BLaER1 (cell line): ENCODE measurements around the gene TMCO5A.

Experiments
- H3K27ac ChIP-seq: shearing (Covaris generic); formaldehyde crosslinking; 2 replicates; pipeline ENCODE4 v1.8.1; 2022
- H3K27me3 ChIP-seq: shearing (Covaris generic); formaldehyde crosslinking; 2 replicates; pipeline ENCODE4 v1.8.1; 2022
- H3K36me3 ChIP-seq: shearing (Covaris generic); formaldehyde crosslinking; 2 replicates; pipeline ENCODE4 v1.8.1; 2022
- H3K4me1 ChIP-seq: shearing (Covaris generic); formaldehyde crosslinking; 2 replicates; pipeline ENCODE4 v1.8.1; 2022
- H3K4me2 ChIP-seq: shearing (Covaris generic); formaldehyde crosslinking; 2 replicates; pipeline ENCODE4 v1.8.1; 2022
- H3K4me3 ChIP-seq: shearing (Covaris generic); formaldehyde crosslinking; 2 replicates; pipeline ENCODE4 v1.8.1; 2022
- H3K9ac ChIP-seq: shearing (Covaris generic); formaldehyde crosslinking; 2 replicates; pipeline ENCODE4 v1.8.1; 2022
- H3K9me3 ChIP-seq: shearing (Covaris generic); formaldehyde crosslinking; 2 replicates; pipeline ENCODE4 v1.8.1; 2022
- H4K20me1 ChIP-seq: shearing (Covaris generic); formaldehyde crosslinking; 2 replicates; pipeline ENCODE4 v1.8.1; 2022
- Cebpa-rat ChIP-seq: shearing (Covaris generic); IDR thresholded peaks from 2 replicates; pipeline ENCODE4 v1.8.1; 2022

TMCO5A gene

DNA sequence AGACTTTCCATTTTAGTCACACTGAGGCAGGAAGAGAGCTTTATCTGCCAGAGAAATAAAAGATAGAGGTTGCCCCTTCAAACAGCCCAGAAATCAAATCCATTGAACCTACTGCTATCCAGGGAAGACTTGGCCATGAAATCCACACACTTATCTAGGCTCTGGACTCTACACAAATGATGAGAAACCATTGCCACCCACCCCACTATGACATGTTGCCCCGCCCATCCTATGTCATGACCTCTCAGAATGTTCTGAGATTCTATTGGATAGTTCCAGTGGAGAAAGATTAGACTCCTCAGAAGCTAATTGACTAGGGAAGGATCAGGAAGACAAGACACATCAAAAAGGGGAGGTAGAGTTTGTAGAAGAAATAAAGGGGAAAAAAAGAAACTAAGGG is at the start of gene TMCO5A:
Gene TMCO5A, plus strand, starts transcription at position 301 of the 400 bp plus-strand sequence. CDS start 1,684 bp downstream, outside the sequence.
- H3K27me3 ChIP-seq, result no peaks in the 10 kb centered on the region
- no peaks in the 10 kb centered on the region for H4K20me1 ChIP-seq
- no peaks in the 10 kb centered on the region; the same call in 1 of the 2 replicates for H3K4me1 ChIP-seq
- no peak within 1 kb of the TSS for H3K27ac ChIP-seq
- no peak for TF ChIP-seq Cebpa-rat
- H3K4me2 ChIP-seq, result no peak within 1 kb of the TSS
- no peaks in the 10 kb centered on the region for H3K36me3 ChIP-seq
- no peaks in the 10 kb centered on the region for H3K9me3 ChIP-seq
- H3K9ac ChIP-seq, result no peak within 1 kb of the TSS
- no peak within 1 kb of the TSS for H3K4me3 ChIP-seq

DNA sequence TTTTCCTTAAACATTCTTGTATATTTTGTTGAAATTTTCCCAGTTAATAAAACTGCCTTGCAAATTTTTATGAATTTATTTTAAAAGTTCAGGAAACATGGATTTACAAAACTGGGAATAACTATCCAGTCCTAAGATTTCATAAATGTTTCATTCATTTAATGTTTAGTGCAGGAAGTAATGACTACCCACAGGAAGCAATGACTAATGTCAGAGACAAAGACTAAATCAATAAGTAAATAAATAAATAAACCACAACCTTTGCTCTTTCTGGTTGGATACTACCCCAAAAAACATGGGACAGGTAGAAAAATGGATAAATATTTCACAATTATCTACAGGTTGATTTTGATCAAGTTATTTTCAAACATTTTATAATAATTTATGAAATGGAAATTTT is 48.8 kb upstream of the TMCO5A start:
- no peak overlapping the region for H3K4me2 ChIP-seq
- H3K4me1 ChIP-seq, result no peaks in the 10 kb centered on the region
- no peaks in the 10 kb centered on the region for H3K36me3 ChIP-seq
- H4K20me1 ChIP-seq, result no peaks in the 10 kb centered on the region
- H3K9ac ChIP-seq, result no peak overlapping the region
- no peaks in the 10 kb centered on the region for H3K27me3 ChIP-seq
- no peaks in the 10 kb centered on the region for H3K9me3 ChIP-seq
- H3K27ac ChIP-seq, result no peak overlapping the region
- H3K4me3 ChIP-seq, result no peak overlapping the region
- no peak for TF ChIP-seq Cebpa-rat

DNA sequence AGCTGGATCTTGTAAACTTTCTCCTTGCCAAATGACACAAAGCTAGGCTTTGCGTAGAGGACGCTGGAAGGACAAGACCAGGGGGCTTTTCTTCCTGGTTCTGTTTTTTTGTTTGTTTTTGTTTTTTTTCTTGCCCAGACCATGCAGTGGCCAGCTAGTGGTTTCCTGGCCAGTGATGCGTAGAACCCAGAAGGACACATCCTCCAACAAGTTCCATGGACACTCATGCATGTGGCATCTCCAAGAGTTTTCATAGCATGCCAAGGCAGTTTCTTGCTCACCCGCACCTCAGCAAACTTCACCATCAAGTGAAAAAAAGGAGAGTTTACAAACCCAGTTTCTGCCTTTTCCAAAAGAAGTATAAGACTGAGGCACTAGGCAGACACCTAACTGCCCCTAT is 46.1 kb upstream of the TMCO5A start:
- no peak for TF ChIP-seq Cebpa-rat
- Histone ChIP-seq H3K36me3 (no peaks in the 10 kb centered on the region), H3K9me3 (no peaks in the 10 kb centered on the region), H3K4me3 (no peak overlapping the region), H3K4me2 (no peak overlapping the region), H3K27me3 (no peaks in the 10 kb centered on the region), H3K4me1 (no peaks in the 10 kb centered on the region), H3K27ac (no peak overlapping the region), H3K9ac (no peak overlapping the region), H4K20me1 (no peaks in the 10 kb centered on the region)

DNA sequence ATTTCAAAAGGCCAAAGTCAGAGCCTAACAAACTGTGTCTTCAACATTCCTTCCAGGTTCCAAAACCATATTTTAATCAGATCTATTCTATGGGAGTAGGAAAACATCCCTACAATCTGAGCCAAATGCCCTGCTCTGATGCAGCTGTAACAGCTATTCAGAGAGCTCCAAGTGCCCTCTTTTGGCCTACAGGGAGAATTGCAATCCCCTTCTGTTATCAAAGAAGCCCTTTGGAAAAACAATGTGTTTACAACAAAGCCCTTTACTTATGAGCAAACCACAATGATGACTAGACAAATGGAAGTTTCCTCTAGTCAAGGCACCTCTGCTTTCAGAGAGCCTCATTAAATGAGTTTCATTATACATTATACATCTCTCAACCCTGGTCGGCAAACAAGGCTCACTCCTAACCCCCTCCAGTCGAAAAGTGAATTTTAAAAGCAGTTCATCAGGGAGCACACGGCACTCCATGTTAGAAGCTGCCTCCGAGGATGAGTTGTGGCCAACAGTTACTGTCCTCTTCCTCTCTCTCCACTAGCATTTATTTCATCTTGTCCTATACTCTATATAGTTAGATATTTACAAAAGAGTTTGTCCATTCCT is 42.6 kb upstream of the TMCO5A start:
- Histone ChIP-seq H3K4me2 (no peak overlapping the region), H3K27me3 (no peaks in the 10 kb centered on the region), H3K27ac (no peak overlapping the region), H3K36me3 (no peaks in the 10 kb centered on the region), H3K9ac (no peak overlapping the region), H3K4me1 (no peaks in the 10 kb centered on the region), H4K20me1 (no peaks in the 10 kb centered on the region), H3K4me3 (no peak overlapping the region), H3K9me3 (no peaks in the 10 kb centered on the region)
- no peak for TF ChIP-seq Cebpa-rat

DNA sequence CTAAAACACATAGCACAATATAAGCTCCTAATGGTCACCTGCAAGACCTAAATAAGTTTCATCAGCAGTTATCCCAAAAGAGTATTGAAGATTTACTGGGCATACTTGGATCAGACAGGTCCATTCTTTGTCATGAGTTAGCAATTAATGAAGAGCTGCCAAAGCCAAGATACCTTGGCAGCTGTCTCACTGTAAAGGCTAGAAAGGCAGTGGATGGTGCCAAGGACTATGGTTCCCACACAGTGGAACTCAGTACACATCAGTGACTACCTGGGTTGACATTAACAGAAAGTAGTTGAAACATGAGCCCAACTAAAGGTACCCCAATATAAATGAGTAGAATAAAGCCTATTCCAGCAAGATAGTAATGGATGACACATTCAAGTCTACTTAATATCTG is 41.1 kb upstream of the TMCO5A start:
- no peak for TF ChIP-seq Cebpa-rat
- Histone ChIP-seq H3K27ac (no peak overlapping the region), H3K4me1 (no peaks in the 10 kb centered on the region), H3K9ac (no peak overlapping the region), H3K36me3 (no peaks in the 10 kb centered on the region), H4K20me1 (no peaks in the 10 kb centered on the region), H3K9me3 (no peaks in the 10 kb centered on the region), H3K4me2 (no peak overlapping the region), H3K27me3 (no peaks in the 10 kb centered on the region), H3K4me3 (no peak overlapping the region)

DNA sequence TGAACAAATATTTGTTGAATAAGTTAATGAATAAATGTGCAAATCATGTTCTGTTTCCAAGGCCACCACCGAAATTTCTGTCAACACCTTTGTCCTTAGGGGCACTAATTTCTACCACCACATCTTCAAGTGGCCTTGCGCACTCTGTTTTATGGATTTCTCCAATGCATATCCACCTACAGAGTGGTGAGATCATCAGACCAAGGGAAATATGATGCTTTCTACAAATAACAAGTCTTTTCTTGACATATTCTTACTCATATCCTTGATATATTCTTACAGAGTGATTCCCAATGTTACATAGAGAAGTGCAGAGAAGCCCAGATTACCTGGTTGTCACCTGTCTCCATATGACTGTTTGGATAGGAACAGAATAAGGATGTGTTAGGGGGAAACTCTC is 36.1 kb upstream of the TMCO5A start:
- no peaks in the 10 kb centered on the region for H3K36me3 ChIP-seq
- no peak for TF ChIP-seq Cebpa-rat
- no peaks in the 10 kb centered on the region for H3K9me3 ChIP-seq
- no peak overlapping the region for H3K4me2 ChIP-seq
- no peaks in the 10 kb centered on the region for H4K20me1 ChIP-seq
- H3K27me3 ChIP-seq, result no peaks in the 10 kb centered on the region
- H3K4me1 ChIP-seq, result no peaks in the 10 kb centered on the region
- no peak overlapping the region for H3K4me3 ChIP-seq
- H3K27ac ChIP-seq, result no peak overlapping the region
- no peak overlapping the region for H3K9ac ChIP-seq

DNA sequence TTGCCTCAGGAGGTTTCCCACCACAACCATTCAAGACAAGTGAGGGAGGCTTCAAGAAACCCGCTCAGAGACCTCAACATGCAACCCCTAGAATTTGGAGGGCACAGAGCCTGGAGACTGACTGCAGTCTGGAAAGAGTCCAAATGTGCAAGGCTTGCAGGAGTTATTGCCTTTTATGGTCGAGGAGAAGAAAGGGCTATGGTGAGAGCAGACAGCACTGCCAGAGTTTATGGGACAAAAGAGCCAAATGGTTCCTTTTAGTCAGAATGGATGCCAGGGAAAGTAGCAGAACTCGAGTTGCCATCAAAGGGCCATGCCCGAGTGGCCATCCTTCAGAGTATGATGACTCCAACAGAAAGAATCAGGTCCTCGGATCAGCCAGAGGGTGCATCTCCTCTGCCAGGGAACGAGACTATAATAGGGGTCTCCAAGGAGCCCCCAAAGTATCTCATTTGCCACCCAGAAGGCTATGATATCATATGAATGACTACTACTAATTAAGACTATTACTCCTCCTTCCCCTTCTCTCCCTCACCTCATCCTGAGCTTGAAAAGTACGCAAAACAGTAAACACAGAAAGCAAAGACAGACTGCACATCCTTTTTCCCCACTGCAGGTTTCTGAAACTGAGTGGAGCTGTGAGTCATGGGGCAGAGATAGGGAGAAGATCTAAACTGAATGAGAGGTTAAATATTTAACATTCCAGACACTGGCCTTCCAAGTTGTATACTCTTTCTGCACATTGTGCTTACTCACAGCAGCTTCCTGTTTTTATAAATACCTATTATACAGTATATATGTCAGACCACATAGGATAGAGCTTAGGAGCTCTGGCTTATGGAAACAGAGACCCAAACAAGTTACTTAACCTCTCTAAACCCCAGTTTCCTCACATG is 33.9 kb upstream of the TMCO5A start:
- no peaks in the 10 kb centered on the region for H3K36me3 ChIP-seq
- H3K4me3 ChIP-seq, result no peak overlapping the region
- no peaks in the 10 kb centered on the region for H3K27me3 ChIP-seq
- no peak overlapping the region for H3K9ac ChIP-seq
- no peak for TF ChIP-seq Cebpa-rat
- H3K27ac ChIP-seq, result no peak overlapping the region
- H3K9me3 ChIP-seq, result no peaks in the 10 kb centered on the region
- H4K20me1 ChIP-seq, result no peaks in the 10 kb centered on the region
- no peaks in the 10 kb centered on the region for H3K4me1 ChIP-seq
- no peak overlapping the region for H3K4me2 ChIP-seq

DNA sequence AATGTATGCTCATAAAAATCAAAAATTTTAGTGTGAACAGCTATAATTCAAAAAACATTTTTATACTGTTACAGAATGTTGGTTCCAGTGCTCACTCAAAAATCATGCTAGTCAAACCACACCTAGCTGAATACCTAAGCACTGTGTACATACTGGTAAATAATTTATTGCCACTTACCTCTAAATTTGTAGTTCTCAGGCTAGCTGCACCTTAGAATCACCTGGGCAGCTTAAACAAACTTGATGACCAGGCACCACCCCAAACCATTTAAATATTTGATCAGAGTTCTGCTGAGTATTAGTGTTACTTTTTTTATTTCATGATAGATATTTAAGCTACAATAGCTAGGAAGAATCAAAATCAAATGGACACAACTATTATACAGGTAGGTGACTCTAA is 32.3 kb upstream of the TMCO5A start:
- H3K4me1 ChIP-seq, result no peaks in the 10 kb centered on the region
- H3K4me2 ChIP-seq, result no peak overlapping the region

DNA sequence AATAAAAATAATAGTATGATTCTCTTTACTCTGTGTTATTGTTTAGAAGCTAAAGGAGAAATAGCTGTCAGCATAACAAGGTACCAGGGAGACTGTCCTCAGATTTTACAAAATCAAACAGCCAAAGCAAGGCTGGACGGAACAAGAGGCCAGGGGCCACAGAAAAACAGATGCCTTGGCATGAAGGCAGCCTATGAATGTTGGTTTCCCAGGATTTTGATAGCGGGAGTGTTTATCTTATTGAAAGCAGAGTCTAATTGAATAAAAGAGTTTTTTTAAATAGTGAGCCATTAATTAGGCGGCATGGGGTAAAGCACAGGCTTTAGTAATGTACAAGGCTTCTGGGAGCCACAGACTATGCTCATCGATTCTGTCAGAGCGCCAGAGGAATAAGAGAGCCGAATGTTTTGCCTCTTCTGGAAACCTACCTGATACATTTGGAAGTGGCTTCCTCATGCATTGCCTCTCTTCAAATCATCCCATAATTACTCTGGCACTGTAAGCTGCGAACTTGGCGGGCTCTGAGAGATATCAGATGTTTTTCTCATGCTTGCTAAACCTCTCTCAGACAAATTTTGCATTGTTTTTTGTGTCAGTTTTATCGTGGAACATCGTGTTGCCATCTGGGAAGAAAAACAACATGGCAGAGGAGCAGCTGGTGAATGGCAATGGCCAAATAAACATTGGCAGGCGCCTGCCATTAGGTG is 30.4 kb upstream of the TMCO5A start:
- Histone ChIP-seq H3K27ac (no peak overlapping the region), H3K36me3 (no peaks in the 10 kb centered on the region), H3K4me3 (no peak overlapping the region), H3K9ac (no peak overlapping the region), H3K27me3 (no peaks in the 10 kb centered on the region), H3K9me3 (no peaks in the 10 kb centered on the region), H4K20me1 (no peaks in the 10 kb centered on the region), H3K4me1 (no peaks in the 10 kb centered on the region), H3K4me2 (no peak overlapping the region)
- TF ChIP-seq Cebpa-rat, result no peak

More for the DNA sequence above, 32.3 kb upstream of the TMCO5A start:
- H3K36me3 ChIP-seq, result no peaks in the 10 kb centered on the region
- no peaks in the 10 kb centered on the region for H4K20me1 ChIP-seq
- TF ChIP-seq Cebpa-rat, result no peak
- H3K9ac ChIP-seq, result no peak overlapping the region
- H3K27ac ChIP-seq, result no peak overlapping the region
- H3K27me3 ChIP-seq, result no peaks in the 10 kb centered on the region
- no peaks in the 10 kb centered on the region for H3K9me3 ChIP-seq
- H3K4me3 ChIP-seq, result no peak overlapping the region

DNA sequence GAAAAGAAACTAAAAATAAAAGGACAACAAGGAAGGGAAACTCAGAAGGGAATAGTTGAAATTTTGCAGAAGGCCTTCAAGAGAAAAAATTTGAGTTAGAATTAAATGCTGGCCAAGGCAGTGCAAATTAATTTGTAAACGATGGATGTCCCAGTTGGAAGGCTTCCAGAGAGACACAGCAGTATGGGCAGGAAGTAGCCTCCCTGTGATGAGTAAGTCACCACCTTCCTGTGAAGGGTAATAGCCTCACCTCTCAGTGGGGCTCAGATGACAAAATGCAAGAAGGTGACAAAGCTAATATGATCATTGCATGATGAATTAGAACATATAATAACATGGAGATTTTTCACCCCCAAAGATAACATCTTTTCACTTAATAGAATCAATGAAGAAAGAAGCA is 27.3 kb upstream of the TMCO5A start:
- no peaks in the 10 kb centered on the region for H4K20me1 ChIP-seq
- no peak overlapping the region for H3K27ac ChIP-seq
- no peaks in the 10 kb centered on the region for H3K36me3 ChIP-seq
- H3K9me3 ChIP-seq, result no peaks in the 10 kb centered on the region
- no peak overlapping the region for H3K9ac ChIP-seq
- no peak overlapping the region for H3K4me2 ChIP-seq
- no peaks in the 10 kb centered on the region for H3K4me1 ChIP-seq
- no peaks in the 10 kb centered on the region for H3K27me3 ChIP-seq
- TF ChIP-seq Cebpa-rat, result no peak
- H3K4me3 ChIP-seq, result no peak overlapping the region
